Measurements from ENCODE around the gene BMP7.
"Not testable (repeated sequence)": the region's sequence is repeated elsewhere in the genome, so short reads cannot be mapped to it uniquely, and the experiment has no call there.

The BMP7 gene

DNA sequence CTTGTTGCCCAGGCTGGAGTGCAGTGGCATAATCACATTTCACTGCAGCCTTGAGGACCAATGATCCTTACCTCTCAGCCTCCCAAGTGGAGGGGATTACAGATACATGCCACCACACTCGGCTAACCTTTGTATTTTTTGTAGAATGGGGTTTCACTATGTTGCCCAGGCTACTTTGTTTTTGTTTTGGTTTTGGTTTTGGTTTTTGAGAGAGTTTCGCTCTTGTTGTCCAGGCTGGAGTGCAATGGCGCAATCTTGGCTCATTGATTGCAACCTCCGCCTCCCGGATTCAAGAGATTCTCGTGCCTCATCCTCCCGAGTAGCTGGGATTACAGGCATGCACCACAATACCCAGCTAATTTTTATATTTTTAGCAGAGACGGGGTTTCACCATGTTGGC, 105.5 kb downstream of the BMP7 start:
- Histone ChIP-seq H3K4me1 (ENCODE audit: insufficient read depth, low read length) (no peaks in the 10 kb centered on the region), H3K27me3 (ENCODE audit: insufficient read depth, low read length) (no peaks in the 10 kb centered on the region), H3K9me3 (ENCODE audit: low read length) (no peaks in the 10 kb centered on the region), H3K36me3 (ENCODE audit: insufficient read depth, low read length) (no peaks in the 10 kb centered on the region), H2AFZ (ENCODE audit: low read depth, low read length) (no peak overlapping the region), H3K4me3 (ENCODE audit: low read length) (no peak overlapping the region)

DNA sequence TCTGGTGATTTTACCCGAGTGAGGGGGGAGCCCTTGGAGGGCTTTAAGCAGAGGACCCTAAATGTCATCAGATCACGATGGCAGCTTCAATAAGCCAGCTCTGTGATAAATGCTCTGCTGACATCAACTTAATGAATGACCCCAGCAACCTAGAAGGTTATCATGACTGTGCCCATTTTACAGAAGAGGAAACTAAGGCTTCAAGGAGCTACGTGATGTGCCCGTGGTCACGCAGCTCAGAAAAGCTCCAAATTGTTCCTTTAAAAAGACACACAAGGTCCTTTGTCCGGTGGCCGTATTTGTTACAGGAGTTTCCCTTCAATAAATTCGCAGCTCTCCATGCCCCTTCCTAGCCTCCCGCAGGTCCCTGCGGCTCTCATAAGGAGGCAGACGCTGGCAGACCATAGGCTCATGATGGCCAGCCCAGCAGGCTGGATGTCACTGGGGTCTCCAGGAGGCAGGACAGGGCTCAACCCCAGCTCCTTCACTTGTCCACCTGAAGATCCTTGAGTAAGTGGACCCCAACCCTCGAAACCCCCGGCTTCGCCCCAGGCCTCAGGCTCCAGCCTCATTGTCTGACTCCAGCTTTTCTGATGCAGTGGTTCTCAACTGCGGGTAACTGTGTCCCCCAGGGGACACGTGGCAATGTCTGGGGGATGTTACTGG, 106.4 kb downstream of the BMP7 start:
- H3K27me3 ChIP-seq (ENCODE audit: insufficient read depth, low read length): no peaks in the 10 kb centered on the region

DNA sequence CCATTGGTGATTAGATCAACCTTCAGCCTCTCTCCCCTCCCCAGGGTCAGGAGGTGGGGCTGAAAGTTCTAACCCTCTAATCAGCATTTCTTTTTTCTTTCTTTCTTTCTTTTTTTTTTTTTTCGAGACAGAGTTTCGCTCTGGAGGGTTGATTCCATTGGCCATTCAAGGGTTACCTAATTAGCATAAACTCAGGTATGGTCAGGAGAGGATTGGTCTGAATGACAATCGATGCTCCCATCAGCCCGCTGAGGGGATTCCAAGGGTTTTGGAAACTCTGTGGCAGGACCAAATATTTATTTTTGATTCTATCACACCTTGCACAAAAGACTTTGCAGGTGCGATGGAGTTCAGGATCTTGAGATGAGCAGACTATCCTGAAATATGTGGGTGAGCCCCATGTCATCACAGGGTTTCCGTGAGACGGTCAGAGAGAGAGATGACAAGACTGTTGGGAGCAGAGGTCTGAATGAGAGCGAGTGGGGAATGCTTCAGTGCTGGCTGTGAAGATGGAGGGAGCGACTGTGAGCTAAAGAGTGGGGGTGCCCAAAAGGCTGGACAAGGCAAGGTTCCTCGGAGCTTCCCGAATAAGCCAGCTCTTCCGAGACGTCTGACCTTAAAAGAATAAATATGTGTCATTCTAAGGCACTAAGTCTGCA, 107.1 kb downstream of the BMP7 start:
- no peaks in the 10 kb centered on the region for H3K4me1 ChIP-seq (ENCODE audit: insufficient read depth, low read length)
- no peaks in the 10 kb centered on the region for H3K36me3 ChIP-seq (ENCODE audit: insufficient read depth, low read length)
- H3K4me3 ChIP-seq (ENCODE audit: low read length): no peak overlapping the region
- H3K27me3 ChIP-seq (ENCODE audit: insufficient read depth, low read length): no peaks in the 10 kb centered on the region
- peaks cover 2% of the 10 kb centered on the region for H3K9me3 ChIP-seq (ENCODE audit: low read length)
- H2AFZ ChIP-seq (ENCODE audit: low read depth, low read length): no peak overlapping the region

More for the DNA sequence above, 106.4 kb downstream of the BMP7 start:
- Histone ChIP-seq H3K36me3 (ENCODE audit: insufficient read depth, low read length) (no peaks in the 10 kb centered on the region), H2AFZ (ENCODE audit: low read depth, low read length) (no peak overlapping the region), H3K9me3 (ENCODE audit: low read length) (no peaks in the 10 kb centered on the region), H3K4me1 (ENCODE audit: insufficient read depth, low read length) (no peaks in the 10 kb centered on the region), H3K4me3 (ENCODE audit: low read length) (no peak overlapping the region)

DNA sequence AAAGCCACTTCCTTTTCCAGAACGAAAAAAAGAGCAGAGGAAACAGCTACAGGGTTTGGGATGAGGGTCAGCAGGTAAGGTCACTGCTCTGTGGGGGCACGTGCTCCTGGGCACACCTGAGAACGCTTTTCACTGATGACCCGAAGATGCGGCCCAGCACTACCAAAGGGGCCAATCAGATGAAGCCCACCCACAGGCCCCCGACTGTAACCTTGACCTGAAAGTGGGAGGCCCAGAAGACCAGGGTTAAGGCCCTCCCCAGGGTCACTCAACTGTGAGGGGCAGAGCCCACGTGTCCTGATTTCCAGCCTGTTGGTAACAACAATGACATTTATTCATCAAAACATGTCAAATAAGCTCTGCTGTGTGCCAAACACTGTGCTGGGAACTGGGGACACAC, 108.0 kb downstream of the BMP7 start:
- Histone ChIP-seq H2AFZ (ENCODE audit: low read depth, low read length) (no peak overlapping the region), H3K9me3 (ENCODE audit: low read length) (peaks cover 2% of the 10 kb centered on the region), H3K4me1 (ENCODE audit: insufficient read depth, low read length) (no peaks in the 10 kb centered on the region), H3K36me3 (ENCODE audit: insufficient read depth, low read length) (no peaks in the 10 kb centered on the region), H3K27me3 (ENCODE audit: insufficient read depth, low read length) (no peaks in the 10 kb centered on the region), H3K4me3 (ENCODE audit: low read length) (no peak overlapping the region)

DNA sequence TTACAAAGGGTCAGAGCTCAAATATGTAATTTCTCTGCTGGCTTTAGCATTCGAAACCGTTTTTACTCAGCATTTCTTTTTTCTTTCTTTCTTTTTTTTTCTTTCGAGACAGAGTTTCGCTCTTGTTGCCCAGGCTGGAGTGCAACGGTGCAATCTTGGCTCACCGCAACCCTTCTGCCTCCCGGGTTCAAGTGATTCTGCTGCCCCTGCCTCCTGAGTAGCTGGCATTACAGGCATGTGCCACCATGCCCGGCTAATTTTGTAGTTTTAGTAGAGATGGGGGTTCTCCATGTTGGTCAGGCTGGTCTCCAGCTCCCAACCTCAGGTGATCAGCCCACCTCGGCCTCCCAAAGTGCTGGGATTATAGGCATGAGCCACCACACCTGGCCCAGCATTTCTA, 108.7 kb downstream of the BMP7 start:
- not testable (repeated sequence) for H3K36me3 ChIP-seq (ENCODE audit: insufficient read depth, low read length); H3K27me3 ChIP-seq (ENCODE audit: insufficient read depth, low read length); H3K4me3 ChIP-seq (ENCODE audit: low read length); H2AFZ ChIP-seq (ENCODE audit: low read depth, low read length); H3K4me1 ChIP-seq (ENCODE audit: insufficient read depth, low read length); H3K9me3 ChIP-seq (ENCODE audit: low read length)

DNA sequence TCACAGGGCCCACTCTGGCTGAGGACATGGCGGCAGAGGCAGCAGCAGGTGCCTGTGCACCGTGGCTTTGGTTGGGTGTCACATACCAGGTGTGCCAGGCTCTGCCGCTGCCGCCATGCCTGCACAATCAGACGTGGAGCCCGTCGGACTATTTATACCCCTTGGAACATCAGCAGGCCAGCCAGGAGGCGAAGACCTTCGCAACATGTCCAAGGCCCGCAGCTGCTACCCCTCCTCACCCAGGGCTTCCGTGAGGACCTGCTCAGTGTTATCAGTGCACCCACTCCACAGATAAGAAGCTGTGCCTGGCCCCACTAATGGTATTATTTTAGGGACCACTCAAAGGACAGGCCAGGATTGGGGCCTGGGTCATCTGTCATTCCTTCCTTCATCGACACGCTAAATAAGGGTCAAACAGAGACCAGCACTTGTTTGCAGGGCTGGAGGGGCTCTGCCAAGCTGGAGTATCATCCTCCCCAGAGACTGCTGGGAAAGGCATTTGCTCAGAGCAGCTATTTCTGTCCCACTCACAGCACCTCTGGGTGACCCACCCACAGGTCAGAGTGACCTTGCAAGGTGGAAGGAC, 109.2 kb downstream of the BMP7 start:
- no peaks in the 10 kb centered on the region for H3K36me3 ChIP-seq (ENCODE audit: insufficient read depth, low read length)
- no peak overlapping the region for H2AFZ ChIP-seq (ENCODE audit: low read depth, low read length)
- no peaks in the 10 kb centered on the region for H3K4me1 ChIP-seq (ENCODE audit: insufficient read depth, low read length)
- H3K4me3 ChIP-seq (ENCODE audit: low read length): no peak overlapping the region
- no peaks in the 10 kb centered on the region for H3K27me3 ChIP-seq (ENCODE audit: insufficient read depth, low read length)
- H3K9me3 ChIP-seq (ENCODE audit: low read length): peaks cover 2% of the 10 kb centered on the region

DNA sequence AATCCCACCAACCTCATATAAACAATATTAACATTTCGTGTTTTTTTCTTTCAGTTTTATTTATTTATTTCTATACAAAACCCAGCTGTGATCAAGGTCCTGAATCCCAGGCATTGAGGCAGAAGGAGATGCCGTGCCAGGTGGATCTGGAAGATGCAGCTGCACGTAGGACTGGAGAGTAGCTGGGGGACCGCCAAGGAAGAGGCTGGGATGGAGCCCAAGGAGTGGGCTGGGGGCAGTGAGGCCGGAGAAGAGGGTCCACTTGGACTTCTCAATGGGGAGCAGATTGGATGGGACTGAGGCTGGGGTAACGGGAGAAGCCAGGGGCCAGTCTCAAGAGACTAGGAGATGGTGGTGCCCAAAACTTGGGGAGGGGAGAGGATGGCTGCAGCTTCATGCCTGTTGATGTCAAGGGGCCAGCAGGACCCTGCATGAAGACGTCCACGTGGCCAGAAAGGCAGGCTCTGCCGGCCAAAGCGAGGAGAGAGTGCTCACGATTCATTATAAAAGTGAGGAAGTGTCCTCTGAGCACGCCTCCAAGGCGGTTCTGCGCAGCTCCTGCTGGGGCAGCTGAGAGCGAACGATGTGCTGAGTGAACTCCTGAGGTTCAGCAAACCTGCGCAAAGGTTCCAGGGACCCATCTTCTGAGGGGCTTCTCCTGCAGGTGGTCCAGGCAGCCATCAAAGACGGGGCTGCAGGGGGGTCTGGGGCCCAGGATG, 110.3 kb downstream of the BMP7 start:
- Histone ChIP-seq H3K36me3 (ENCODE audit: insufficient read depth, low read length) (no peaks in the 10 kb centered on the region), H3K9me3 (ENCODE audit: low read length) (peaks cover 2% of the 10 kb centered on the region), H3K4me3 (ENCODE audit: low read length) (no peak overlapping the region), H2AFZ (ENCODE audit: low read depth, low read length) (no peak overlapping the region), H3K27me3 (ENCODE audit: insufficient read depth, low read length) (no peaks in the 10 kb centered on the region), H3K4me1 (ENCODE audit: insufficient read depth, low read length) (no peaks in the 10 kb centered on the region)

DNA sequence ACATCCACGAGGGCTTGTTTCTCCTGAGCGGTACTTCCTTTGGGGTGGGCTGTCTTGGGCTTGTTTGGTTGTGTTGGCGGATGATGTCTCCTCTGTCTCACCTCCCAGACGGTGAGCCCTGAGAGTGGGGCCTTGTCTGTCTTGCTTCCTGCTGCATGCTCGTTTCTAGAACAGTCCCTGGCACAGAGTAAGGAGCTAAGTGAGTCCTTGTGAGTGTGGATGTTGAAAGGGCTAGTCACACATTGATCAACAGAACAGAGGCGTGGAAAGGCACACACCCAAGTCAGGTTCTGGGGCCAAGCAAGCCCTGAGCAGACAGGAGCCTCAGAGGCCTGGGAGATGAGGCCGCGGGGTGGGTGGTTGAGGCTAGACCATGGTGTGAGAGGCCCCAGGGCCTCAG, 111.0 kb downstream of the BMP7 start:
- H3K27me3 ChIP-seq (ENCODE audit: insufficient read depth, low read length): no peaks in the 10 kb centered on the region
- H2AFZ ChIP-seq (ENCODE audit: low read depth, low read length): no peak overlapping the region
- peaks cover 2% of the 10 kb centered on the region for H3K9me3 ChIP-seq (ENCODE audit: low read length)
- no peaks in the 10 kb centered on the region for H3K36me3 ChIP-seq (ENCODE audit: insufficient read depth, low read length)
- H3K4me1 ChIP-seq (ENCODE audit: insufficient read depth, low read length): no peaks in the 10 kb centered on the region
- no peak overlapping the region for H3K4me3 ChIP-seq (ENCODE audit: low read length)

DNA sequence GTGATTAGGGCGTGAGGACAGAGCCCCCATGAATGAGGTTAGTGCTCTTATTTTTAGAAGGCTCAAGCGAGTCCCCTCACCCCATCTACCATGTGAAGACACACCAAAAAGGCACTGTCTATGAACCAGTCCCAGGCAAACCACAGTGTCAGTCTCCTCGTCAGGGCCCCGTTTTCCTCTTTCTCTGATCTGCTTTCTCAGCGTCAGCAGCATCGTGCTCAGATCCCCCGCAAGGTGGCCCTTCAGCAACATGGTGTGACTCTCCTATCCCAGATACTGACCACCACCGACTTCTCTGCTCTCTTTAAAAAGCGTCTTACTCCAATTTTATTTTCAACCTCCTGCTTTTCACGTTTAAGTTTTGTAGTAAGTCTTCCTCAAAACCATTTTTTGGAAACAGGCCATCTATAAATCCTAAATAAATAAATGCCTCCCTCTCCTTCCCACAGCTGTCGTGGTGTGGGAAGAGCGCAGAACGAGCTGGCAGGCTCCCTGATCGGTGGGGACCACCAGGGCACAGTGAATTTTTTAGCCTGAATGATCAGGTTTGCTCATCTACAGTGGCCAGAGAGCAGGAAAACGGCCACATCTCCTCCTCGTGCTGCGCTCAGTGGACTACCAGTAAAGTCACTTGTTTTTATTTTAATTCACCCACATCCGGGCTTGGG, 113.1 kb downstream of the BMP7 start:
- peaks cover 2% of the 10 kb centered on the region for H3K9me3 ChIP-seq (ENCODE audit: low read length)
- no peak overlapping the region for H2AFZ ChIP-seq (ENCODE audit: low read depth, low read length)
- no peaks in the 10 kb centered on the region for H3K4me1 ChIP-seq (ENCODE audit: insufficient read depth, low read length)
- no peaks in the 10 kb centered on the region for H3K36me3 ChIP-seq (ENCODE audit: insufficient read depth, low read length)
- no peaks in the 10 kb centered on the region for H3K27me3 ChIP-seq (ENCODE audit: insufficient read depth, low read length)
- no peak overlapping the region for H3K4me3 ChIP-seq (ENCODE audit: low read length)

DNA sequence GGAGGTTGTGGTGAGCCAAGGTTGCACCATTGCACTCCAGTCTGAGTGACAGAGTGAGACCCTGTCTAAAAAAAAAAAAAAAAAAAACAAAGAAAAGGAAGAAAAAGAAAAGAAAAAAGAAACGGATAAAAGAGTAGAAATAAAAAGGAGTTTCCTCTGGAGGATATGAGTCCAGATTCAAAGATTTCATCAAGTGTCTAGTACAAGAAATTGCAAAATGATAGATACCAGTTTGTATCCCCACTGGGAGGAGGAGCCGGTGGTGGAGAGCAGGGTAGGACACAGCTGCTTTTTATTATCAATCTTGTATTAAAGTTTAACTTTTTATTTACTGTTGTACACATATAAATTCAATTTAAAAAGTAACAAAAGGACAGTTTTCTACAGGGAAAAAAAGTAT, 113.9 kb downstream of the BMP7 start:
- Histone ChIP-seq H2AFZ (ENCODE audit: low read depth, low read length) (no peak overlapping the region), H3K9me3 (ENCODE audit: low read length) (peaks cover 2% of the 10 kb centered on the region), H3K36me3 (ENCODE audit: insufficient read depth, low read length) (no peaks in the 10 kb centered on the region), H3K4me3 (ENCODE audit: low read length) (no peak overlapping the region), H3K27me3 (ENCODE audit: insufficient read depth, low read length) (no peaks in the 10 kb centered on the region), H3K4me1 (ENCODE audit: insufficient read depth, low read length) (no peaks in the 10 kb centered on the region)

DNA sequence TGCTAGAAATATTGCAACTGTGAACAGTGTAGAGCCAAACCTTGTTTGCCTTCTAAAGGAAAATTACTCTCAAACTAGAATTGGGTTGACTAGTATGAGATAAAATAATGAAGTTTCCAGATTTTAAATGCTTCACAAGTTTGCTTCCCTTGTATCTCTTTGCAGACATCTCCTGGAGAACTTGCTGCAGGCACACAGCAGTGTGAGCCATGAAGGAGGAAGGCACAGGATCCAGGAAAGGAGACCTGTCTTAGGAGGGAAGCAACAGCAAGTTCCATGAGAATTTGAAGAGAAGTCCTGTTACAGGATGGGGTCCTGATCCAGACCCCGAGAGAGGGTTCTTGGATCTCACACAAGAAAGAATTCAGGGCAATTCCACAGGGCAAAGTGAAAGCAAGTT, 115.9 kb downstream of the BMP7 start:
- Histone ChIP-seq H2AFZ (ENCODE audit: low read depth, low read length) (no peak overlapping the region), H3K36me3 (ENCODE audit: insufficient read depth, low read length) (no peaks in the 10 kb centered on the region), H3K4me3 (ENCODE audit: low read length) (no peak overlapping the region), H3K4me1 (ENCODE audit: insufficient read depth, low read length) (no peaks in the 10 kb centered on the region), H3K27me3 (ENCODE audit: insufficient read depth, low read length) (no peaks in the 10 kb centered on the region), H3K9me3 (ENCODE audit: low read length) (peaks cover 2% of the 10 kb centered on the region)

DNA sequence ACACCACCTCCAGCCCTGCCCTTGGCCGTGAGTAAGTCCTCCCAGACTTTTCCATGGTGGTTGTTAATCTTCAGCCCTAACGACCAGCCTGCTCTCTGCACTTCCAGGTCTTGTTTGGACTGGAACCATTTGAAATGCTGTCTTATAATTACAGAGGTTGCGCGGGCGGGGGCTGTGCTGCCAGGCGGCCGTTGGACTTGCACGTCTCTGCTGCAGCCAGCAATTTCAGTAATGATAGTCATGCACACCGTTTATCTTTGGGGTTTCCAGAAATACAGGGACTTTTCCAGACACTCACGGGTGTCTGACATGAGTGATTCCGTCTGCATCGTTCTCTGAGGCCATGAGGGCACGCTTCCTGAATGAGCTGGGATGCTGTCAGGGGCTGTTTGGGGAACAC, 118.2 kb downstream of the BMP7 start:
- no peak overlapping the region for H3K4me3 ChIP-seq (ENCODE audit: low read length)
- H3K36me3 ChIP-seq (ENCODE audit: insufficient read depth, low read length): no peaks in the 10 kb centered on the region
- H3K27me3 ChIP-seq (ENCODE audit: insufficient read depth, low read length): no peaks in the 10 kb centered on the region
- H2AFZ ChIP-seq (ENCODE audit: low read depth, low read length): no peak overlapping the region
- no peaks in the 10 kb centered on the region for H3K9me3 ChIP-seq (ENCODE audit: low read length)
- H3K4me1 ChIP-seq (ENCODE audit: insufficient read depth, low read length): no peaks in the 10 kb centered on the region

DNA sequence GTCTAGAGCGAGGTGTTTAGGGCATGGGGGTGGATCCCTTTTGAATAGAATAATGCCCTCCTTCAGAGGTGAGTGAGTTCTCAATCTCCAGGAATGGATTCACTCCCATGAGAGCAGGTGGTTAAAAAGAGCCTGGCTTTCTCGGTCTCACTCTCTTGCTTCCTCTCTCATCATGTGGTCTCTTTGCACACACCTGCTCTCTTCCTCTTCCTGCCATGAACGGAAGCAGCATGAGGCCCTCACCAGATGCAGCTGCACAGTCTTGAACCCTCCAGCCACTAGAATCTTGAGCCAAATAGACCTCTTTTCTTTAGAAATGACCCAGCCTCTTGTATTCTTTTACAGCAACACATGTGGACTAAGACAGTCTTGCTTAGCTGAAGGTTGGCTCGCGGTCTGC, 119.3 kb downstream of the BMP7 start:
- no peak overlapping the region for H3K4me3 ChIP-seq (ENCODE audit: low read length)
- no peaks in the 10 kb centered on the region for H3K27me3 ChIP-seq (ENCODE audit: insufficient read depth, low read length)
- H3K36me3 ChIP-seq (ENCODE audit: insufficient read depth, low read length): no peaks in the 10 kb centered on the region
- H3K9me3 ChIP-seq (ENCODE audit: low read length): no peaks in the 10 kb centered on the region
- no peaks in the 10 kb centered on the region for H3K4me1 ChIP-seq (ENCODE audit: insufficient read depth, low read length)
- no peak overlapping the region for H2AFZ ChIP-seq (ENCODE audit: low read depth, low read length)

All from neuron (in vitro differentiated cells).